Measurements from ENCODE around the gene PLD4. TPM values are rescaled to one million over a fixed set of nuclear protein-coding genes. Genes with fewer than 3 reads are reported as not detected.
"Not testable (repeated sequence)": the region's sequence is repeated elsewhere in the genome, so short reads cannot be mapped to it uniquely, and the experiment has no call there.

Gene PLD4
- polyA plus RNA-seq, 4 donors: 3.1 to 8.8 (median 4.3) TPM

DNA sequence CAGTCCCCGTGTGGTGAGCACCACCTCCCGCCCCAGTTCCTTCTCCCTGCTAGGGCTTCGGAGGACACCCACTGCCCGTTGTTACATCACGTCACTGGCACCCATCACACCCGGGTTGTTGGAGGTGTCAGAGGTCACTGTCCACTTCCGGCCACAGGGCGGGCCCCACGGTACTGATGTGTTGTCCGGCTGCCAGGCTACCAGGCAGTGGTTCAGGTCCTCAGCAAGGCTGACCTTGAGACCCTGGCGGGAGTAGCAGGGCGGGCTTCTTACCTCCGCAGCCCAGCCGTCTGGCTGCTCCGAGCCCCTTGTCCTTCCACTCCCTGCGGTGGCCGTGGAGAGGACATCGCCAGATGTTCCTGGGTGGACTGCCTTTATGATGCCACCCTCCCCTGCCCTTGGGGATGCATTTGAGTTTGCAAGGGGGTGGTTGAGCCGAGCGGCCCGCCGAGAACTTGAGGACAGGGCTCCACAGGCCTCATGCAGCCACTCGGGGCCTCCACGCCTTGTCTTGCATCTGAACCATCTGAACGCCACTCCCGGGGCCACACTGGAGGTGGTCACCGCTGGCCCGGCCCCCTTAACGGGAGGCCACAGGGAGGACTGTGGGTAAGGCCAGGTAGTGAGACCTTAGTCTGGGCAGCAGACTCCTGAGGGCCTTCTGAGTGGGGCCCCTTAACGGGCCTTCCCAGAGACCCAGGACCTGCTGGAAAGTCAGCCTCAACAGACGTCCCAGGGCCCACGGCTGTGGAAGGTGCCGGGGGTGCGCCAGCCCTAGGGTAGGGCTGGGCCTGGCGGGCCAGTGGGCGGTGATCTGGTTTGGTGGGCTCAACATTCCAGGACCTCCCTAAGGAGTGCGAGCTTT lies 27.1 kb upstream of the PLD4 start:
- no peak for DNase-seq (ENCODE audit: low read depth in 4 of 4, low spot score in 2 of 4)

DNA sequence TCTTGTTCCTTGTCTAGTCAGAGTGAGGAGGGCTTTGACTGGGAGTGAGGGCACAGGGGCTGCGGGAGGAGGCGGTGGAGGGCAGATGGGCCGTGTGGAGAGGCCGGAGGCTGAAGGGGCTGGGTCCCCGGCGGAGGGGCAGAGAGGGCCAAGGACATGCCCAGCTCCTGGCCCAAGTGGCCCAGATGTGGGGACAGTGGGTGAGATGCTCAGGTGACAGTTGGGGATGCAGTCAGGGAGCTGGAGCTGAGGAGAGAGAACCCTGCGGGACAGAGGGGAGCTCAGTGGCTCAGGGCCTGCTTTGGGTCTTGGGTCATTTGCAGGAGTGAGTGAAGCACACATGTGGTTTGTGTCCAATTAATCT lies 26.5 kb upstream of the PLD4 start:
- DNase-seq (ENCODE audit: low read depth in 4 of 4, low spot score in 2 of 4): no peak

DNA sequence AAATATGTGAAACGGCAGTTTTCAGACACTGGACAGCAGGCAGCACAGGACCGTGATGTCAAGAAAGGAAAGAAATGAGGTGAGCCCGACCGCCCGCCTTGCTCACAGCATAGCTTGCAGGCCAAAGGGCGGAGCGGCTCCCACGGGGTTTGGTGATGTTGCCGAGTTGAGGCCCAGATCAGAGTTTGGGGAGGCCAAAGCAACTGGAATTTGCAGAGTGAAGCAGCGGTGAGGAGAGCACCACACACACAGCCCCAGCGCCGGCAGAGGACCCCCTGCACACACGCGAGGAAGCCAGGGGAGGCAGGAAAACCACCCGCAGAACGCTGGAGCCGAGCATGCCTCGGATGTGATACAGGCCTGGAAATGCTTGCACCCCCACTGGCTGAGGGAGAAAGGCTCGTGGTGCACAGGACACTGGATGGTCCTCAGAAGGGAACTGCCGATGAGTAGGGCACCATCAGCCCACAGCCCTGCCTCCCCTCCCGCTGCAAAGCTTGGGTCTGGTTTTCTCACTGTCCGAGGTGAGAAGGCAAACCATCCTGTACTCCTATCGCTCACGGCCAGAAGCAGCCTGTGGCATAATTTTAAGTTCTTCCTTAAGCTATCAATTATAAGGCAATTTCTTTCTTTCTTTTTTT lies 25.7 kb upstream of the PLD4 start:
- no peak for DNase-seq (ENCODE audit: low read depth in 4 of 4, low spot score in 2 of 4)

DNA sequence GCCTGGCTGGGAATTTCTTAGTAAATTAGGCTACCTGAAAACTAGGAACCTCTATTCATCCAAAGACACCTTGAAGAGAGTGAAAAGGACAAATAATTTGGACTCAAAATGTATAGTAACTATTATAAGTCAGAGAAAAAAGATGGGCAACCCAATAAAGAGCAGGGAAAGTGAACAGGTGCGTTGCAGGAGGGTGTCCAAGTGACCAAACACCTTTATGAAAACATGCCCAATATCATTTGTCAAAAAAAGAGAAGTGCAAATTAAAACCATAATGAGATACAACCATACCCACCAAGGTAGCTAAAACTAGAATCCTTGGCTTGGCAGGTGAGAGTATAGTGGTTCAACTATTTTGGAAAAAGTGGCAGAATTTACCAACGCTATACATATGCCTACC lies 24.9 kb upstream of the PLD4 start:
- no peak for DNase-seq (ENCODE audit: low read depth in 4 of 4, low spot score in 2 of 4)

DNA sequence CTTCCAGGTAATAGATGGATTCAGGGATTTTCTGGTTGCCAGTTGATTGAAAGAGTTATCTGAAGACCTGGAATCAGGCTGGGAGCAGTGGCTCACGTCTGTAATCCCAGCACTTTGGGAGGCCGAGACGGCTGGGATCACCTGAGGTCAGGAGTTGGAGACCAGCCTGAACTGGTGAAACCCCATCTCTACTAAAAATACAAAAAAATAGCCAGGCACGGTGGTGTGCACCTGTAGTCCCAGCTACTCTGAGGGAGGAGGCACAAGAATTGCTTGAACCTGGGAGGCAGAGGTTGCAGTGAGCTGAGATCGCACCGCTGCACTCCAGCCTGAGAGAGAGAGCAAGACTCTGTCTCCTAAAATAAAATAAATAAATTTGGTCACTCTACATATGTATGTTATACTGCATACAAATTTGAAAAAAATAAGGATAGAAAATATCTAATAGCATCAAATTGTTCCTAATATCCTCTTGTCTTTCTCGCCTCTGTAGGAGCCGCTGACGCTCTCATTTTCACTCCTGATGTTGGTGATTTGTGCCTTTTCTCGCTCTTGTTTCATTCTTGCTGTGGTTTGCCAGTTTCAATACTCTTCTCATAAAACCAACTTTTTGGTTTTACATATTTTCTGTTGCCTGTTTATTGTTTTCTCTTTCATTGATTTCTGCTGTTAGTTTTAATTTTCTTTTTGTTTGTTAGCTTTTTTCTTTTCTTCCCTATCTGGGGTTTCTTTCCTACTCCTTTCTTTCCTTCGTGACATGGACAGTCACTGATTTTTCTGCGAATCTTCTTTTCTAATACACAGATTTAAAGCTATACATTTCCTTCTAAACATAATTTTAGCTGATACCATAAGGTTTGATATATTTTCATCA lies 23.8 kb upstream of the PLD4 start:
- DNase-seq (ENCODE audit: low read depth in 4 of 4, low spot score in 2 of 4): no peak

DNA sequence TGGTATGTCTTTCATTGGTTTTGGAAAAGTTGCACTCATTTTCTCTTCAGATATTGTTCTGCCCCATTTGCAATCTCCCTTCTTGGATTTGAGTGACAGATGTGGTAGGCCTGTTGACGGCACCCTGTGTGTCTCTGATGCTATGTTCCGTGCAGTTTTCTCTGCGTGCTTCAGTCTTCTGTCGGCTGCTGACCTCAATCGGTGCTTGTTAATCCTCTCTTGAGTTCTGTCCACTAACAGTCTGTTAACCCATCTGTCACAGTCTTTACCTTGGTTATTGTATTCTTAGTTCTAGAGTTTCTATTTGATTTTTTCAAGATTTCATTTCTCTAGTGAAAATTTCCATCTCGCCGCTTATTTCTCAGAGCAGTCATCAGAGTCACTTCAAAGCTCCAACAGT lies 20.7 kb upstream of the PLD4 start:
- DNase-seq (ENCODE audit: low read depth in 4 of 4, low spot score in 2 of 4): no peak

DNA sequence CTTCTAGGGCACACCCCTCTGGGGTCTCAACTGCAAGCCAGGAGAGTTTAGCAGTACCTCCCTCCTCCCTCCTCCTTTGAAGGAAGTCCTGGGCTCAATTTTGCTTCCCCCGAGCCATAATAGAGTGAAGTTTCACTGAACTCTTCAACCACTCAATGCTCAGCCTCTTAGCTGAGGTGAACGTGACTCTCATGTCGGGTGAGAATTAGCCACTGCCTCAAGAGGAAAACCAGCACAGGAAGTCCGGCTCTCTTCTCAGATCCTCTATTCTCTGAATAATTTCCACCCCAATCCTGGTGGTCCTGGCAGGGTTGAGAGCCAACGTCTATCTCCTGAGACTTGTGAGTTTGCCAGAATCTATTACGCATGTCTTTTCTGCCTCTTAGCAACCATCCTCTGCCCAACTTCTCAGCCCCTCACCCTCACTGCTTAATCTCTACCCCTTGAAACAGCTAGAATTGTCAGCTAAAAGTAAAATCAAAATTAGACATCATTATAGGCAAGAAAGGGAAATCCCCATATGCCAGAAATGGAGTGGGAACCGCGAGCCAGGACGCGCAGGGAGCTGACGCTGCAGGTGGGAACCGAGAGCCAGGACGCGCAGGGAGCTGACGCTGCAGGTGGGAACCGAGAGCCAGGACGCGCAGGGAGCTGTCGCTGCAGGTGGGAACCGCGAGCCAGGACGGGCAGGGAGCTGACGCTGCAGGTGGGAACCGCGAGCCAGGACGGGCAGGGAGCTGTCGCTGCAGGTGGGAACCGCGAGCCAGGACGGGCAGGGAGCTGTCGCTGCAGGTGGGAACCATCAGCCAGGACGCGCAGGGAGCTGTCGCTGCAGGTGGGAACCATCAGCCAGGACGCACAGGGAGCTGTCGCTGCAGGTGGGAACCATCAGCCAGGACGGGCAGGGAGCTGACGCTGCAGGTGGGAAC lies 19.8 kb upstream of the PLD4 start:
- not testable (repeated sequence) for DNase-seq (ENCODE audit: low read depth in 4 of 4, low spot score in 2 of 4)

DNA sequence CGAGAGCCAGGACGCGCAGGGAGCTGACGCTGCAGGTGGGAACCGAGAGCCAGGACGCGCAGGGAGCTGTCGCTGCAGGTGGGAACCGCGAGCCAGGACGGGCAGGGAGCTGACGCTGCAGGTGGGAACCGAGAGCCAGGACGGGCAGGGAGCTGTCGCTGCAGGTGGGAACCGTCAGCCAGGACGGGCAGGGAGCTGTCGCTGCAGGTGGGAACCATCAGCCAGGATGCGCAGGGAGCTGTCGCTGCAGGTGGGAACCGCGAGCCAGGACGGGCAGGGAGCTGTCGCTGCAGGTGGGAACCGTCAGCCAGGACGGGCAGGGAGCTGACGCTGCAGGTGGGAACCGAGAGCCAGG lies 19.1 kb upstream of the PLD4 start:
- DNase-seq (ENCODE audit: low read depth in 4 of 4, low spot score in 2 of 4): not testable (repeated sequence)

DNA sequence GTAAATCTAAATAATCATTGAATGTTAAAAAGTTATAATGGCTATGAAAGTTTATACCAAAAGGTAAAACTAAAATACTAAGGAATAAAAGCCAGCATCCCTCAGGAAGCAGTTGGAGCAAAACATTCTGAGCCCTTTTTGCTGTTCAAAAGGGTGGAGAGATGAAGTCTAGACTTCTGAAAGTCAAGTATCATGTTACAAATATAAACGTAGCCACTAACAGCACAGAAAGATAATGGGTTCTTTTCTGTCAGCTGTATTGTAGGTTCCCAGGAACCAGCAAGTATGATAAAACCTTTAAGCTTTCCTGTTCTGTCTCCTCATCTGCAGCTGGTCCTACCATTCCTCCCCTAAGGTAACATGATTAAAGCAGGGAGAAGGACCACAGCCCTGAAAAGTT lies 16.4 kb upstream of the PLD4 start:
- no peak for DNase-seq (ENCODE audit: low read depth in 4 of 4, low spot score in 2 of 4)

DNA sequence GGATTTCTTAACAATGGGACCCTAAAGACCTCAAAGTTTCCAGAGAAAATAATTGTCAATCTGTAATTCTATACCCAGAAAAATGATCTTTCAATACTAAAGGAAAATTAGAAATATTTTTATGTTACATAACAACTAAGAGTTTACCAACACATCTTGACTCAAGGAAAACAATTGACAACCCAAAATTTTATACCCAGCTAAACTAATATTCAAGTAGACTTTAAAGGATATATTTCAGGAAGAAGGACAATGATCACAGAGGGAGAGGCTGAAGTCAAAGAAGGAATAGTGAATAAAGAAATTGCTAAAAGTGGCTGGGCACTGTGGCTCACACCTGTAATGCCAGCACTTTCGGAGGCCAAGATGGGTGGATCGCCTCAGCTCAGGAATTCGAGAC lies 12.6 kb upstream of the PLD4 start:
- DNase-seq (ENCODE audit: low read depth in 4 of 4, low spot score in 2 of 4): no peak

DNA sequence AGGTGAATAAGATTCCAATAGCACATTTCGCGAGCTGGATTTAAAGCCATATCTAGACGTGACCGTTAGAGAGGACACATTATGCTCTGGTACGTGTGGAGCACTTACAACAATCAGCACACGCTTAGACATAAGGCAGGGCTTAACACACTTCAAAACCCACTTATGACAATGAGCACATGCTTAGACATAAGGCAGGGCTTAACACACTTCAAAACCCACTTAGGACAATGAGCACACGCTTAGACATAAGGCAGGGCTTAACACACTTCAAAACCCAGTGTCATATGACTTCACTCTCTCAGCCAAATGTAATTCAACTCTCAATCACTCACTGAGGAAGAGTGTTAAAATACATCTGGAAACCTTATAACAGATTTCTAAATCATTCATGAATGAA lies 11.2 kb upstream of the PLD4 start:
- DNase-seq (ENCODE audit: low read depth in 4 of 4, low spot score in 2 of 4): no peak

DNA sequence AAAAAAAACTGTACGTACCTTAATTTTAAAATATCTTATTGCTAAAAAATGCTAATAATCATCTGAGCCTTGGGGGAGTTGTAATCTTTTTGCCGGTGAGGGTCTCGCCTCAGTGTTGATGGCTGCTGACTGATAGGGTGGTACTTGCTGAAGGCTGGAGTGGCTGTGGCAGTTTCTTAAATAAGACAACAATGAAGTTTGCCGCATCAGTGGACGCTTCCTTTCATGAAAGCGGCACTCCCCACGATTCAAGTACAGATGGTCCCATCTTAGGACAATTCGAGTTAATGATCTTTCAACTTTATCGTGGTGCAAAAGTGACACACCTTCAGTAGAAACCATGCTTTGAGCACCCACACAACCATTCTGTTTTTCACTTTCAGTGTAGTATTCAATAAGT lies 7.6 kb upstream of the PLD4 start:
- DNase-seq (ENCODE audit: low read depth in 4 of 4, low spot score in 2 of 4): no peak

DNA sequence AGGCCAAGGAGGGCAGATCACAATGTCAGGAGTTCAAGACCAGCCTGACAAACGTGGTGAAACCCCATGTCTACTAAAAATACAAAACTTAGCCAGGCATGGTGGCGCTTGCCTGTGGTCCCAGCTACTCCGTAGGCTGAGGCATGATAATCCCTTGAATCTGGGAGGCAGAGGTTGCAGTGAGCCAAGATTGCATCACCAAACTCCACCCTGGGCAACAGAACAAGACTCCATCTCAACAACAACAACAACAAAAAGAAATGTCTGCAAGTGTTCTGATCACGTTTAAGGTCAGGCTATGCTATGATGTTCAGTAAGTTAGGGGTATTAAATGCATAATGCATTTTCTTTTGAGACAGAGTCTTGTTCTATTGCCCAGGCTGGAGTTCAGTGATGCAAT lies 6.7 kb upstream of the PLD4 start:
- no peak for DNase-seq (ENCODE audit: low read depth in 4 of 4, low spot score in 2 of 4)

DNA sequence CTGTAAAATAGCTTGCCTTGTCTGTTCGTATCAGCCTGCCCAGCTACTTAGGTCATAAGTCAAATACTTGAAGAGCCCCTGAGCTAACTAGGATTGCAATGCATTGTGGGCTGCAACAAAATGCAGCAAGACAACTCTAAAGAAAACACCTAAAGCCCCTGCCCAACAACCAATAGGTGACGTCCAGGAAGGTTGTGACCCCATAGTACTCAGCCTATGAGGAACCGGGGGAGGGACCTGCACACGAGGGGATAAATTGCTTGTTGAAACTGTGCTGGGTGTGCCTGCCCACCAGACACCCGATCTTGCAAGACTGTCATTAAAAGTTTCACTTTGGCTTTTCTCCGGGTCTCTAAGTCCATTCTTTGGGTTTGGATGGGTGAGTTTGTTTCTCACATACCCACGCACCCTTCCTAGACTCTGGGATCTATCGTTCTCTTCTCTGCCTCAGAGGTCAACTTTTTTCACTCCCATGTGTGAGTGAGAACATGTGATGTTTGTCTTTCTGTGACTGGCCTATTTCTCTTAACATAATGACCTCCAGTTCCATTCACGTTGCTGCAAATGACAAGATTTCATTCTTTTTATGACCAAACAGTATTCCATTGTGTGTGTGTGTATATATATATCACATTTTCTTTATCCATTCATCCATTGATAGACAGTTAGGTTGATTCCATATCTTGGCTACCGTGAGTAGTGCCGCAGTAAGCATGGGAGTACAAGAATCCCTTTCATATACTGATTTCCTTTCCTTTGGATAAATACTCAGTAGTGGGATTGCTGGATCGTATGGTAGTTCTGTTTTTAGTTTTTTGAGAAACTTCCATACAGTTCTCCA lies 5.3 kb upstream of the PLD4 start:
- DNase-seq (ENCODE audit: low read depth in 4 of 4, low spot score in 2 of 4): not testable (repeated sequence)

DNA sequence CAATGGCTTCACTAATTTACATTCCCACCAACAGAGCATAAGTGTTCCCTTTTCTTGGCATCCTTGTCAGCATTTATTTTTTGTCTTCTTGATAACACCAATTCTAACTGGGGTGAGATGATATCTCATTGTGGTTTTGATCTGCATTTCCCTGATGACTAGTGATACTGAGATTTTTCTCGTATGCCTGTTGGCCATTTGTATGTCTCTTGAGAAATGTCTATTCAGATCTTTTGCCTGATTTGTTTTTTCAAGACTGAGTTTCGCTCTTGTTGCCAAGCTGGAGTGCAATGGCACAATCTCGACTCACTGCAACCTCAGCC lies 4.7 kb upstream of the PLD4 start:
- DNase-seq (ENCODE audit: low read depth in 4 of 4, low spot score in 2 of 4): no peak

DNA sequence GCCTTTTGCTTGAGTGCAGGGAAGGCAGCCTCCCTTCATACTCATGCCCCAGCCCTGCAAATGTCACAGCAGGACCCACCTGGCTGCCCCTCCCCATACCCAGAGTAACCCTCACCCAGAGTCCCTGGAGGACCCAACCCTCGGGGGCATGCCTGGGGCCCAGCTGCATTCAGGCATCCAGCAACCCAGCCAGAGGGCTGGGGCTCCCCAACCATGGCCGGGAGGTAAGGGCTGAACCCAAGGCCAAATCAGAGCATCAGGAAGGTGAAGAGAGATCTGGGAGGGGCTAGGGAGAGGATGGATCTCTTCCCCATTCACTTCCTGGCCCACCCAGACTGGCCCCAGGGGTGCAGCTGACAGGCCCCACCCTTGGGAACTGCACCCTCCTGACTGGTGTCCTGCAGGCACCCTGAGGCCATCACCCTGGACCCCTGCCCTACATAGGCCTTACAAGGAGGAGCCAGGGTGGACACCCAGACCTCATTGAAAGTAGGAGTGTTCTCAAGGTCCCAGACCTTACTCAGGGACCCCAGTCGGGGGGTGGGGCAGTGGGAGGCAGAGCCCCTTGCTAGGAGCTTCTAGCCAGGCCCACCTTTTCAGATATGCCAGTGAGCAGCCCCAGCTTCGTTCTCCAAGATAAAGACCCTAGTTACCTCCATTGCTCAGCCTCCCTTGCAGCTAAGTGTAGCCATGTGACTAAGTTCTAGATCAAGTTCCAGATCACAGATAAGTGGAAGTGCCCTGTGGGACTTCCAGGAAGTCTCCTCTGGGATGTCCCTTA lies 849 bp upstream of the PLD4 start:
- DNase-seq (ENCODE audit: low read depth in 4 of 4, low spot score in 2 of 4): no peak

DNA sequence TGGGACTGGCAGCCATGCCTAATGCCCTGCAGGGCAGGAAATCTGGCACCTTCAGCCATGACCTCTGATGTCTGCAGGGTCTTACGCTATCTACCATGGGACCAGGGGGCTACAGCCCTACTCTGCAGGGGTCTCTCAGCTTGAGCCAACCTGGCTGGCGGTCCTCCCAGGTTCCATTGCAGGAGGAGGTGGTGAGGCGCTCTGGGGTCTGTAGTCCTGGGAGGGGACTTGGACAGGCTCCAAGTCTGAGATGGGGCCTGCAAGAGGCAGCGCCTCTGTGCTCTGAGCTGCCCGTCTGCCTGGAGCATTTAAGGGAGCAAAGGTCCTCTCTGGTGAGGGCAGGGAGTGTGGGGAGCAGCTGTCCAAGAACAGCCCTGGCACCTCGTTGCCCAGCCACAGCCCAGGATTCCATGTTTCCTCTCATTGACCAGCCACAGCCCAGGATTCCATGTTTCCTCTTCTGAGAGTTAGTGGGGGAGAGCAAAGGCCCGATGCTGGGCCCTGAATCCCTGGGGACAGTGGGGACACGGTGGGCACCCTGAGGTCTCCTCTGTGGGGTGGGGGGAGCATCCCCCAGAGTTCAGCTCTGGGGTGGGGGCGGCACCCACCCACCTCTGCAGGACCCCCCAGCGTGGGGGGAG lies 655 bp downstream of the PLD4 start:
- DNase-seq (ENCODE audit: low read depth in 4 of 4, low spot score in 2 of 4): no peak

DNA sequence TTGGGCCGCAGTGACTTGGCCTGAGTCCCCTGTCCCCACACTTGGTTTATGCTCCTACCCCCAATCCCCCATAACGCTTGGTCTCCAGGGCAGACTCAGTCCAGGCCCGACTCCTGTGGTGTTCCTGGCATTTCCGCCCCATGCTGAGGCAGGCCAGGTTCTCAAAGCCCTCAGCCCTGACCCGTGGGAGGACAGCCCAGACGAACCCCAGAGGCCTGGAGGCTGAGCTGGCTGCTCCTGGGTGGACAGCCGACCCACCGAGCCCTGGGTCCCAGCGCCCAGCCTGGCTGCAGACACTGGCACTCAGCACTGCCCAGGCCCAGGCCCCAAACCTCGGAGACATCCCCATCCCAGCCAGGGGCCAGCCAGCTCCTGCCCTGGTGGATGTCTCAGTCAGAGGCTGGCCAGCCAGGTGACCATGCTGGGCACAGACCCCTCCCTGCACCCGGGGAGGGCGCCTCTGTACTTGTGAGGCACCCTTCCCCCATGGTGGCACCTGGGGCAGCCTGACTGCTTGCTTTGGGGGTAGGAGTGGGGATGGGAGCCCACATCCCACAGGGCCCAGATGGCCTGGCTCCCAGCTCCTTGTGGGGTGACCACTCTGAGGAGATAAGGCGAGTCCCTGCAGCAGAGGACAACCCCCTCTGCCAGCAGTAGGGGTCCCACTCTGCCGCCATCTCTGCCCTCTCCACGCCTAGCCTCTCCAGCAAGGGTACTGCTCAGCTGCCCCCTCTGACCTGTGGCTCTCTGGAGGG lies 1.4 kb downstream of the PLD4 start:
- no peak for DNase-seq (ENCODE audit: low read depth in 4 of 4, low spot score in 2 of 4)

Data from left renal cortex interstitium (tissue), 4 donors.